Liver (tissue), 9 donors: Measurements from ENCODE around the gene C10orf120. TPM values are rescaled to one million over a fixed set of nuclear protein-coding genes. Genes with fewer than 3 reads are reported as not detected.

Source experiments
- DNase-seq: peaks from one replicate; pipeline ENCODE4 v3.0.0-alpha.2; 2017; ENCODE audit warnings: low spot score
- H3K27ac ChIP-seq, 2 donors: one replicate each; pipeline ENCODE4 v1.7.0; 2013; ENCODE audit warnings: inconsistent platforms in 2 of 2, low read length in 2 of 2, control low read depth in 1 of 2, low read depth in 1 of 2, mild to moderate bottlenecking in 1 of 2
- H3K27me3 ChIP-seq, 4 donors: one replicate each; pipeline versions ENCODE4 v1.6.1 to v1.7.0; 2013; ENCODE audit warnings: low read length in 3 of 4, inconsistent platforms in 1 of 4, mild to moderate bottlenecking in 1 of 4, moderate library complexity in 1 of 4; ENCODE audit not compliant: control insufficient read depth in 4 of 4, insufficient read depth in 4 of 4
- H3K36me3 ChIP-seq, 4 donors: one replicate each; pipeline versions ENCODE4 v1.6.1 to v1.7.0; 2013; ENCODE audit warnings: low read length in 3 of 4, mild to moderate bottlenecking in 3 of 4, low read depth in 1 of 4, moderate library complexity in 1 of 4; ENCODE audit not compliant: control insufficient read depth in 4 of 4, insufficient read depth in 3 of 4
- H3K4me1 ChIP-seq, 4 donors: one replicate each; pipeline versions ENCODE4 v1.6.1 to v1.7.0; 2013; ENCODE audit warnings: low read length in 3 of 4, mild to moderate bottlenecking in 3 of 4, moderate library complexity in 1 of 4; ENCODE audit not compliant: control insufficient read depth in 4 of 4, insufficient read depth in 4 of 4
- H3K4me3 ChIP-seq, 3 donors: one replicate each; pipeline versions ENCODE4 v1.6.1 to v1.7.0; 2013; ENCODE audit warnings: low read length in 3 of 3, control low read depth in 1 of 3, low read depth in 1 of 3, mild to moderate bottlenecking in 1 of 3
- H3K9ac ChIP-seq, 2 donors: one replicate each; pipeline ENCODE4 v1.7.0; 2013; ENCODE audit warnings: low read length in 2 of 2, mild to moderate bottlenecking in 2 of 2, moderate library complexity in 2 of 2, control low read depth in 1 of 2, low read depth in 1 of 2
- H3K9me3 ChIP-seq, 4 donors: one replicate each; pipeline versions ENCODE4 v1.6.1 to v1.7.0; 2013; ENCODE audit warnings: low read length in 3 of 4; ENCODE audit not compliant: control insufficient read depth in 4 of 4
- FOXA1 ChIP-seq: IDR thresholded peaks from 2 replicates; pipeline ENCODE4 v1.6.1; 2016; ENCODE audit warnings: antibody characterized with exemption
- GABPA ChIP-seq, 2 donors: IDR thresholded peaks in 1 of 2; conservative IDR thresholded peaks in 1 of 2; 2 replicates each; pipeline ENCODE4 v1.6.1; 2016; ENCODE audit warnings: antibody characterized with exemption in 2 of 2, mild to moderate bottlenecking in 1 of 2, moderate library complexity in 1 of 2
- HNF4G ChIP-seq: IDR thresholded peaks from 2 replicates; pipeline ENCODE4 v1.6.1; 2016; ENCODE audit warnings: antibody characterized with exemption
- NR2F2 ChIP-seq: IDR thresholded peaks from 2 replicates; pipeline ENCODE4 v1.6.1; 2016; ENCODE audit warnings: antibody characterized with exemption
- TAF1 ChIP-seq: conservative IDR thresholded peaks from 2 replicates; pipeline ENCODE4 v1.6.1; 2016; ENCODE audit warnings: antibody characterized with exemption, mild to moderate bottlenecking
- YY1 ChIP-seq: IDR thresholded peaks from 2 replicates; pipeline ENCODE4 v1.6.1; 2016; ENCODE audit warnings: antibody characterized with exemption, mild to moderate bottlenecking
- WGBS: extraction: QIAGEN DNeasy Blood & Tissue Kit; methylation state at CpG from one replicate; pipeline ENCODE4 v1.1.7; 2013; 5-methylcytosine and 5-hydroxymethylcytosine counted together
- polyA plus RNA-seq, 2 donors: library from polyadenylated mRNA; stranded (reverse) in 1 of 2; unstranded in 1 of 2; fragments of 200-250 nt in 1 of 2; fragments of >200 nt in 1 of 2; fragmentation: Nextera tagmentation in 1 of 2; extraction: Ambion mirVana in 1 of 2; gene quantifications; one replicate each; pipeline versions ENCODE4 v1.2.1 to v1.2.3, GENCODE V29; 2013 to 2015
- total RNA-seq, 2 donors: library from RNA; depleted of rRNA; stranded (reverse); fragments of >200 nt; gene quantifications; one replicate each; pipeline ENCODE4 v1.2.3, GENCODE V29; 2014
- TF ChIP-seq, protein P1 (sequence below): fragments of 150-350 bp; IDR thresholded peaks from 2 replicates; pipeline ENCODE4 v1.5.1; 2017; ENCODE audit warnings: improper control_type of control experiment, low read depth, low read length; ENCODE audit not compliant: missing input control
- TF ChIP-seq, protein P2 (sequence below): IDR thresholded peaks from 2 replicates; pipeline ENCODE4 v1.6.1; 2016; ENCODE audit warnings: antibody characterized with exemption
- TF ChIP-seq, protein P3 (sequence below): IDR thresholded peaks from 2 replicates; pipeline ENCODE4 v1.6.1; 2016; ENCODE audit warnings: antibody characterized with exemption, mild to moderate bottlenecking
- TF ChIP-seq, protein P4 (sequence below): IDR thresholded peaks from 2 replicates; pipeline ENCODE4 v1.6.1; 2016; ENCODE audit warnings: antibody characterized with exemption
- donor health status: healthy.
- donor health status: healthy.
- donor health status: healthy.
- donor health status: healthy.
- donor health status: healthy.

C10orf120 gene
- total and polyA plus RNA-seq, 4 donors, result not detected

DNA sequence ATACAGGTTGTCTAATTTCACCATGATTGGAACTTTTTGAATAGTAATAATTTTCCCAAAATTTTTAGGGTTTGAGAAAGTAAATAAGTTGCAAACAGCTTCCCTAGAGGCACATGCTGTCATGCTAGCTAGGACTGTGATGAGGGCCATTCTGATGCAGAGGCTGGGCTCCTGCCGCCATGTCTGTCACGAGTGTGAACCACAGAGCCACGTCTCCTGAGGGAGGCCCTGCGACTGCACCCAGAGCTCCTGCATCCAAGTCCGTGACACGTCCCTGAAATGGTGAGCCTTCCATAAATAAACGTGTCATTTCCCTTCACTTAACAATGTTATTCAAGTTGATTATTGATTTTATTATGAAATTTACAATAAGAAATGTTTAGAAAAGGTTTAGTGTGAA is 40.0 kb downstream of the C10orf120 start:
- Histone ChIP-seq H3K9me3 (no peaks in the 10 kb centered on the region), H3K9ac (no peak overlapping the region), H3K4me1 (no peaks in the 10 kb centered on the region), H3K27ac (no peak overlapping the region), H3K27me3 (peaks cover 0 to 5% (median 0%) of the 10 kb centered on the region in 4 donors), H3K36me3 (no peaks in the 10 kb centered on the region), H3K4me3 (no peak overlapping the region)
- TF ChIP-seq HNF4G (no peak), NR2F2 (no peak)
- TF ChIP-seq, protein P1, sequence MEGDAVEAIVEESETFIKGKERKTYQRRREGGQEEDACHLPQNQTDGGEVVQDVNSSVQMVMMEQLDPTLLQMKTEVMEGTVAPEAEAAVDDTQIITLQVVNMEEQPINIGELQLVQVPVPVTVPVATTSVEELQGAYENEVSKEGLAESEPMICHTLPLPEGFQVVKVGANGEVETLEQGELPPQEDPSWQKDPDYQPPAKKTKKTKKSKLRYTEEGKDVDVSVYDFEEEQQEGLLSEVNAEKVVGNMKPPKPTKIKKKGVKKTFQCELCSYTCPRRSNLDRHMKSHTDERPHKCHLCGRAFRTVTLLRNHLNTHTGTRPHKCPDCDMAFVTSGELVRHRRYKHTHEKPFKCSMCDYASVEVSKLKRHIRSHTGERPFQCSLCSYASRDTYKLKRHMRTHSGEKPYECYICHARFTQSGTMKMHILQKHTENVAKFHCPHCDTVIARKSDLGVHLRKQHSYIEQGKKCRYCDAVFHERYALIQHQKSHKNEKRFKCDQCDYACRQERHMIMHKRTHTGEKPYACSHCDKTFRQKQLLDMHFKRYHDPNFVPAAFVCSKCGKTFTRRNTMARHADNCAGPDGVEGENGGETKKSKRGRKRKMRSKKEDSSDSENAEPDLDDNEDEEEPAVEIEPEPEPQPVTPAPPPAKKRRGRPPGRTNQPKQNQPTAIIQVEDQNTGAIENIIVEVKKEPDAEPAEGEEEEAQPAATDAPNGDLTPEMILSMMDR, result no peak
- DNase-seq, result no peak
- WGBS, result 76% methylated on average over 7 of the region's 7 CpGs

DNA sequence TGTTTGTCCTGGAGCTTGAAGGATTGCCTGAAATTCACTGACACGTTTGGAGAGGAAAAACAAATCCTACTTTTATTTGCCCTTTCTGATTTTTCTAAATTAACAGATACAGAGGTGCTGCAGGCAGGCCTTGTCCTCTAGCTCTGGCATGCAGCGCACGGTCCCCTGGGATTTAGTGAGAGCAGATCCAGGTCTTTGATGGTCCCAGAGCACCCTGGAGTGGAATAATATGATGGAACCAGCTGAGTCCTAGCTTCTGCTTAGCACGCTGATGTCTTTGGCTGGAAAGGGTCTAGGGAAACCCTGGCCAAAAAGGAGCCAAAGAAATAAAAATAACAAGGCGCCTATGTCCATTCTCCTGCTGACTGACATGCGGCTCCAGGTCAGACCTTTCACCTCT is 40.5 kb downstream of the C10orf120 start:
- TF ChIP-seq GABPA (IDR thresholded peaks at IDR 0.05 in 1 of 2, conservative IDR thresholded peaks at IDR 0.05 in 1 of 2), result no peak
- TF ChIP-seq, protein P2, sequence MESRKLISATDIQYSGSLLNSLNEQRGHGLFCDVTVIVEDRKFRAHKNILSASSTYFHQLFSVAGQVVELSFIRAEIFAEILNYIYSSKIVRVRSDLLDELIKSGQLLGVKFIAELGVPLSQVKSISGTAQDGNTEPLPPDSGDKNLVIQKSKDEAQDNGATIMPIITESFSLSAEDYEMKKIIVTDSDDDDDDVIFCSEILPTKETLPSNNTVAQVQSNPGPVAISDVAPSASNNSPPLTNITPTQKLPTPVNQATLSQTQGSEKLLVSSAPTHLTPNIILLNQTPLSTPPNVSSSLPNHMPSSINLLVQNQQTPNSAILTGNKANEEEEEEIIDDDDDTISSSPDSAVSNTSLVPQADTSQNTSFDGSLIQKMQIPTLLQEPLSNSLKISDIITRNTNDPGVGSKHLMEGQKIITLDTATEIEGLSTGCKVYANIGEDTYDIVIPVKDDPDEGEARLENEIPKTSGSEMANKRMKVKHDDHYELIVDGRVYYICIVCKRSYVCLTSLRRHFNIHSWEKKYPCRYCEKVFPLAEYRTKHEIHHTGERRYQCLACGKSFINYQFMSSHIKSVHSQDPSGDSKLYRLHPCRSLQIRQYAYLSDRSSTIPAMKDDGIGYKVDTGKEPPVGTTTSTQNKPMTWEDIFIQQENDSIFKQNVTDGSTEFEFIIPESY, result no peak
- TF ChIP-seq TAF1, result no peak
- TF ChIP-seq, protein P3, sequence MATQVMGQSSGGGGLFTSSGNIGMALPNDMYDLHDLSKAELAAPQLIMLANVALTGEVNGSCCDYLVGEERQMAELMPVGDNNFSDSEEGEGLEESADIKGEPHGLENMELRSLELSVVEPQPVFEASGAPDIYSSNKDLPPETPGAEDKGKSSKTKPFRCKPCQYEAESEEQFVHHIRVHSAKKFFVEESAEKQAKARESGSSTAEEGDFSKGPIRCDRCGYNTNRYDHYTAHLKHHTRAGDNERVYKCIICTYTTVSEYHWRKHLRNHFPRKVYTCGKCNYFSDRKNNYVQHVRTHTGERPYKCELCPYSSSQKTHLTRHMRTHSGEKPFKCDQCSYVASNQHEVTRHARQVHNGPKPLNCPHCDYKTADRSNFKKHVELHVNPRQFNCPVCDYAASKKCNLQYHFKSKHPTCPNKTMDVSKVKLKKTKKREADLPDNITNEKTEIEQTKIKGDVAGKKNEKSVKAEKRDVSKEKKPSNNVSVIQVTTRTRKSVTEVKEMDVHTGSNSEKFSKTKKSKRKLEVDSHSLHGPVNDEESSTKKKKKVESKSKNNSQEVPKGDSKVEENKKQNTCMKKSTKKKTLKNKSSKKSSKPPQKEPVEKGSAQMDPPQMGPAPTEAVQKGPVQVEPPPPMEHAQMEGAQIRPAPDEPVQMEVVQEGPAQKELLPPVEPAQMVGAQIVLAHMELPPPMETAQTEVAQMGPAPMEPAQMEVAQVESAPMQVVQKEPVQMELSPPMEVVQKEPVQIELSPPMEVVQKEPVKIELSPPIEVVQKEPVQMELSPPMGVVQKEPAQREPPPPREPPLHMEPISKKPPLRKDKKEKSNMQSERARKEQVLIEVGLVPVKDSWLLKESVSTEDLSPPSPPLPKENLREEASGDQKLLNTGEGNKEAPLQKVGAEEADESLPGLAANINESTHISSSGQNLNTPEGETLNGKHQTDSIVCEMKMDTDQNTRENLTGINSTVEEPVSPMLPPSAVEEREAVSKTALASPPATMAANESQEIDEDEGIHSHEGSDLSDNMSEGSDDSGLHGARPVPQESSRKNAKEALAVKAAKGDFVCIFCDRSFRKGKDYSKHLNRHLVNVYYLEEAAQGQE, result no peak
- no peak for TF ChIP-seq FOXA1
- TF ChIP-seq YY1, result no peak
- TF ChIP-seq, protein P4, sequence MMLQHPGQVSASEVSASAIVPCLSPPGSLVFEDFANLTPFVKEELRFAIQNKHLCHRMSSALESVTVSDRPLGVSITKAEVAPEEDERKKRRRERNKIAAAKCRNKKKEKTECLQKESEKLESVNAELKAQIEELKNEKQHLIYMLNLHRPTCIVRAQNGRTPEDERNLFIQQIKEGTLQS, result no peak
- Histone ChIP-seq H3K4me3 (no peak overlapping the region), H3K4me1 (no peaks in the 10 kb centered on the region), H3K9me3 (no peaks in the 10 kb centered on the region), H3K36me3 (no peaks in the 10 kb centered on the region), H3K27me3 (peaks cover 0 to 5% (median 0%) of the 10 kb centered on the region in 4 donors), H3K9ac (no peak overlapping the region), H3K27ac (no peak overlapping the region)
- no peak for DNase-seq
- WGBS, result 79% methylated on average over 6 of the region's 6 CpGs
